Loucy (cell line): ENCODE measurements around the gene CMTR1.

Source experiments
- H2AFZ ChIP-seq: fragments of 200-600 bp; sonication (generic); 2 replicates; pipeline ENCODE4 v1.6.0; 2016; ENCODE audit warnings: antibody characterized with exemption, mild to moderate bottlenecking, low read length, moderate library complexity
- H3F3A ChIP-seq: fragments of 200-600 bp; 2 replicates; pipeline ENCODE4 v1.6.0; 2016; ENCODE audit warnings: antibody characterized with exemption, low read depth, mild to moderate bottlenecking
- H3K27me3 ChIP-seq: fragments of 200-600 bp; sonication (generic); 2 replicates; pipeline ENCODE4 v1.6.1; 2014; ENCODE audit warnings: low read length, mild to moderate bottlenecking; ENCODE audit not compliant: insufficient read depth, poor library complexity, severe bottlenecking
- H3K36me3 ChIP-seq: fragments of 200-600 bp; sonication (generic); 2 replicates; pipeline ENCODE4 v1.6.1; 2016; ENCODE audit warnings: low read length; ENCODE audit not compliant: insufficient read depth
- H3K4me1 ChIP-seq: fragments of 200-600 bp; sonication (generic); 2 replicates; pipeline ENCODE4 v1.5.1; 2014; ENCODE audit warnings: low read length, mild to moderate bottlenecking; ENCODE audit not compliant: insufficient read depth, poor library complexity, severe bottlenecking
- H3K4me2 ChIP-seq: fragments of 200-600 bp; sonication (generic); 2 replicates; pipeline ENCODE4 v1.6.0; 2014; ENCODE audit warnings: antibody characterized with exemption, low read length, low read depth, mild to moderate bottlenecking; ENCODE audit not compliant: poor library complexity, severe bottlenecking
- H3K4me3 ChIP-seq: fragments of 200-600 bp; sonication (generic); 2 replicates; pipeline ENCODE4 v1.5.1; 2014; ENCODE audit warnings: low read length, mild to moderate bottlenecking, mixed read lengths; ENCODE audit not compliant: poor library complexity, severe bottlenecking
- H3K79me2 ChIP-seq: fragments of 200-600 bp; sonication (generic); 2 replicates; pipeline ENCODE4 v1.6.1; 2014; ENCODE audit warnings: low read length; ENCODE audit not compliant: insufficient read depth
- H3K9ac ChIP-seq: fragments of 200-600 bp; sonication (generic); 2 replicates; pipeline ENCODE4 v1.6.0; 2014; ENCODE audit warnings: mild to moderate bottlenecking, low read depth, low read length, moderate library complexity; ENCODE audit not compliant: poor library complexity, severe bottlenecking
- H3K9me2 ChIP-seq: fragments of 200-600 bp; sonication (generic); replicated peaks from 2 replicates; pipeline ENCODE4 v1.6.1; 2016; ENCODE audit warnings: low read depth, low read length, mixed read lengths
- H3K9me3 ChIP-seq: fragments of 200-600 bp; sonication (generic); 2 replicates; pipeline ENCODE4 v1.6.1; 2014; ENCODE audit warnings: mild to moderate bottlenecking, antibody characterized with exemption, low read length, low read depth; ENCODE audit not compliant: insufficient read depth
- H4K20me1 ChIP-seq: fragments of 200-600 bp; sonication (generic); 2 replicates; pipeline ENCODE4 v1.6.0; 2014; ENCODE audit warnings: antibody characterized with exemption, low read length, mild to moderate bottlenecking; ENCODE audit not compliant: insufficient read depth, poor library complexity, severe bottlenecking
- EZH2phosphoT487 ChIP-seq: fragments of 200-600 bp; IDR thresholded peaks from 2 replicates; pipeline ENCODE4 v1.6.1; 2018; ENCODE audit warnings: antibody characterized with exemption, mild to moderate bottlenecking, moderate library complexity, borderline replicate concordance
- TF ChIP-seq, protein P1 (sequence below): fragments of 200-600 bp; sonication (generic); conservative IDR thresholded peaks from 2 replicates; pipeline ENCODE4 v1.5.1; 2014; ENCODE audit warnings: mild to moderate bottlenecking, antibody characterized with exemption, low read length

Gene CMTR1

DNA sequence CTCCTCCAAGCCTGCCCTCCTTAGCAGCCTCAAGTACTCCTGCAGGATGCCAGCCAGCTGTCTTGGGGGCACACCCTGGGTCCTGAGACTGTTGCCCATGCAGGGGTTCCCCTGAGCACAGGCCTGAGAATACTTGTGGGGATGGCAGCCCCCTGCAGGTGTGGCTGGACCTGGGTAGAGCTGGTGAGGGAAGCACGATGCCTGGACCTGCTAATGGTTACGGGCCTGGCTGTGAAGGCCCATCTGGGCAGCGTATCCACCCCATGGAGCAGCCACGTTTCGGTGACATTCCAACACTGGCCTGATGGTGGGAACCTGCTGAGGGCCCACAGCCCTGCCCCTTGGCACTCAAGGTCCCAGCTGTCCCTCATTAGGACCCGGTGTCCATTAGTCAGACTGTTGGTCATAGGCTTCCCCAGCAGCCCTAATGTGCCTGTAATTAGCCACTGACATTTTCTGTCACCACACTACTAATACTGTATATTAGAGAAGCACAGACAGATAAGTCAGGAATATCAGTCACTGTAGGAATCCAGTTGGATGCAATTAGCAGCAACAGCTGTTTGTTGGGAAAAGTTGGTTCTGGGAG, 46.3 kb downstream of the CMTR1 start:
- Histone ChIP-seq H3K79me2 (no peaks in the 10 kb centered on the region), H4K20me1 (peaks cover 4% of the 10 kb centered on the region), H3K9ac (no peak overlapping the region), H3K4me1 (no peaks in the 10 kb centered on the region), H3K4me2 (no peak overlapping the region), H3K9me2 (no peaks in the 10 kb centered on the region), H2AFZ (no peak overlapping the region), H3K9me3 (no peaks in the 10 kb centered on the region), H3K4me3 (no peak overlapping the region), H3F3A (no peaks in the 10 kb centered on the region), H3K36me3 (peaks cover 95% of the 10 kb centered on the region; the same call in 1 of the 2 replicates), H3K27me3 (no peaks in the 10 kb centered on the region)
- no peak for TF ChIP-seq EZH2phosphoT487
- TF ChIP-seq, protein P1, sequence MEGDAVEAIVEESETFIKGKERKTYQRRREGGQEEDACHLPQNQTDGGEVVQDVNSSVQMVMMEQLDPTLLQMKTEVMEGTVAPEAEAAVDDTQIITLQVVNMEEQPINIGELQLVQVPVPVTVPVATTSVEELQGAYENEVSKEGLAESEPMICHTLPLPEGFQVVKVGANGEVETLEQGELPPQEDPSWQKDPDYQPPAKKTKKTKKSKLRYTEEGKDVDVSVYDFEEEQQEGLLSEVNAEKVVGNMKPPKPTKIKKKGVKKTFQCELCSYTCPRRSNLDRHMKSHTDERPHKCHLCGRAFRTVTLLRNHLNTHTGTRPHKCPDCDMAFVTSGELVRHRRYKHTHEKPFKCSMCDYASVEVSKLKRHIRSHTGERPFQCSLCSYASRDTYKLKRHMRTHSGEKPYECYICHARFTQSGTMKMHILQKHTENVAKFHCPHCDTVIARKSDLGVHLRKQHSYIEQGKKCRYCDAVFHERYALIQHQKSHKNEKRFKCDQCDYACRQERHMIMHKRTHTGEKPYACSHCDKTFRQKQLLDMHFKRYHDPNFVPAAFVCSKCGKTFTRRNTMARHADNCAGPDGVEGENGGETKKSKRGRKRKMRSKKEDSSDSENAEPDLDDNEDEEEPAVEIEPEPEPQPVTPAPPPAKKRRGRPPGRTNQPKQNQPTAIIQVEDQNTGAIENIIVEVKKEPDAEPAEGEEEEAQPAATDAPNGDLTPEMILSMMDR: no peak

DNA sequence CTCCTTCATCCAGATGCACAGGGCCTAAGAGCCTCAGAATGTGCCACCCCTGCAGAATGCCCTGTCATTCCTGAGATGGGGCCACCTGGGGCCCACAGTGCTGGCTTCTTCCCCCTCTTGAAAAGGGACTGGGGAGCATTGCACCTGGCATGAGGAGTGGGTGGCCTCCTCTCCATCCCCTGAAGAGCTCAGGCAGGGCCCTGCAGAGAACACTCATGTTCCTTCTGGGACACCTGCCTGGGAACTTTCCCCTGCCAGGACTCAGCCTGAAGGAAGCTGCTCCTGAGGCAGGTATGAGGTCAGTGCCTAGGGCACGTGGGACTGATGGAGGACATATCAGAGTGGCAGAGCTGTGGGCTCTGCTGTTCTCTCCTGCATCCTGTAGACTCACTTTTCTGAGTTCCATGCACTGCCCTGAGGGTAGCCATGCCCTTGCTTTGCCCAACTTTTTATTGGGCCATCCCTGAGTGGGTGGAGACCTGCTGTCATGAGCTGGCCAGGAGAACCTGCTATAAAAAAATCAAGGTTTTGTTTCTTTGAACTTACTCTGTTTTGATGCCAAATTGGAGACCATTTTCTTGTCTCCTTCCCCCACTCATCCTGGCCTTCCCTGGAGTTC, 47.2 kb downstream of the CMTR1 start:
- no peak for TF ChIP-seq EZH2phosphoT487
- TF ChIP-seq, protein P1: no peak
- no peaks in the 10 kb centered on the region for H3K27me3 ChIP-seq
- H3K4me3 ChIP-seq: no peak overlapping the region
- H2AFZ ChIP-seq: no peak overlapping the region
- no peaks in the 10 kb centered on the region for H3K4me1 ChIP-seq
- H3K36me3 ChIP-seq: peaks cover 87% of the 10 kb centered on the region; the same call in 1 of the 2 replicates
- no peaks in the 10 kb centered on the region for H3K9me3 ChIP-seq
- no peaks in the 10 kb centered on the region for H3F3A ChIP-seq
- peaks cover 4% of the 10 kb centered on the region for H4K20me1 ChIP-seq
- H3K9me2 ChIP-seq: no peaks in the 10 kb centered on the region
- H3K9ac ChIP-seq: no peak overlapping the region
- no peaks in the 10 kb centered on the region for H3K79me2 ChIP-seq
- H3K4me2 ChIP-seq: no peak overlapping the region

DNA sequence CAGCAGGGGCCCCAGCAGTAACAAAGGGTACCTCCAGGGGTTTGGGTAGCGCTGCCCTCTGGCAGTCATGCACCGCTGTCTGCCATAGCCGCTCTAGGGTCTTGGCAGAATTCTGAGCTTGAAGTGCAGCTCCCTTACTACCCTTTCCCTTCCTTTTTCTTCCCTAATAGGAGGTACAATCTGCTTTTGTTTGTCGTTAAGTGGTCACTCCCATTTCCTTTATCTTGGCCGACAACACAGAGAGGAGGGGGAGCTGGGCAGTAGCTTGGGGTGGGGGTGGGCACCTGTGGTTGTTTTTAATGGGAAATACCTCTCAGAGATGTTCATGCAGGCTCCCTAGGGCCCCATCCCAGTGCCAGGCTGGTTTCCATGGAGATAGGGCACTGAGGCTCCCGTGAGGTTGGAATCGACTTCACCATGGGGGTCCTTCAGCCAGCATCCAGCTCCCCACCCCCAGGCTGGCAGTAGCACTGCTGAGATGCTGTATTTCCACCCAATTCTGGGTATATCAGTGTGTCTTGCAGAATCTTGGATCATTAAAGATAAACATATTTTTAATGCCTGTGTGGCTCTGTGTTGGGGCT, 48.0 kb downstream of the CMTR1 start:
- H3K27me3 ChIP-seq: no peaks in the 10 kb centered on the region
- no peak overlapping the region for H3K4me3 ChIP-seq
- H3F3A ChIP-seq: no peaks in the 10 kb centered on the region
- H3K36me3 ChIP-seq: peaks cover 80% of the 10 kb centered on the region; the same call in 1 of the 2 replicates
- TF ChIP-seq, protein P1: no peak
- no peak for TF ChIP-seq EZH2phosphoT487
- H3K4me1 ChIP-seq: no peaks in the 10 kb centered on the region
- H3K9me2 ChIP-seq: no peaks in the 10 kb centered on the region
- H2AFZ ChIP-seq: no peak overlapping the region
- H3K4me2 ChIP-seq: no peak overlapping the region
- peaks cover 4% of the 10 kb centered on the region for H4K20me1 ChIP-seq
- H3K79me2 ChIP-seq: no peaks in the 10 kb centered on the region
- no peak overlapping the region for H3K9ac ChIP-seq
- H3K9me3 ChIP-seq: no peaks in the 10 kb centered on the region
